HEK293 (cell line): ENCODE results near the gene PAMR1.

Experiments
- CTCF ChIA-PET: fragments of 350-600 bp; formaldehyde crosslinking; extraction: SDS; loops from one replicate; lab custom pipeline; 2021; ENCODE audit warnings: antibody characterized with exemption; lab: Yijun Ruan, JAX
- POLR2A ChIA-PET: fragments of 300-600 bp; formaldehyde crosslinking; extraction: SDS; loops from one replicate; lab custom pipeline; 2020; ENCODE audit warnings: antibody characterized with exemption, inconsistent platforms; lab: Yijun Ruan, JAX
- H3K27ac ChIP-seq: fragments of 200-500 bp; sonication (Bioruptor generic); 2 replicates; pipeline ENCODE4 v1.5.1; 2014; ENCODE audit warnings: low read depth, low read length, control low read depth, inconsistent platforms; ENCODE audit errors: extremely low read depth
- H3K36me3 ChIP-seq, 2 experiments: fragments of 200-500 bp in 1 of 2; sonication (Bioruptor generic) in 1 of 2; 1 replicate in 1 of 2; 2 replicates in 1 of 2; pipeline ENCODE4 v1.5.1; 2014 to 2017; ENCODE audit warnings: inconsistent platforms in 2 of 2, low read length in 2 of 2; ENCODE audit not compliant: control insufficient read depth in 2 of 2, insufficient read depth in 1 of 2
- H3K4me1 ChIP-seq: fragments of 200-500 bp; sonication (Bioruptor generic); 2 replicates; pipeline ENCODE4 v1.5.1; 2014; ENCODE audit warnings: mild to moderate bottlenecking, low read length, inconsistent platforms; ENCODE audit not compliant: control insufficient read depth, insufficient read depth
- H3K4me3 ChIP-seq: 2 replicates; pipeline ENCODE4 v1.5.1; 2011; ENCODE audit warnings: low read depth, mild to moderate bottlenecking, control low read depth, low read length, moderate library complexity
- H3K9me3 ChIP-seq: fragments of 200-500 bp; sonication (Bioruptor generic); 2 replicates; pipeline ENCODE4 v1.5.1; 2014; ENCODE audit warnings: low read depth, low read length, inconsistent platforms; ENCODE audit not compliant: control insufficient read depth, insufficient read depth
- BCL11A ChIP-seq: fragments of 450-650 bp; formaldehyde crosslinking; IDR thresholded peaks from 2 replicates; pipeline ENCODE4 v1.5.1; 2016; ENCODE audit warnings: low read depth, missing biosample characterization, missing genetic modification characterization
- GLIS2 ChIP-seq: fragments of 450-650 bp; formaldehyde crosslinking; IDR thresholded peaks from 2 replicates; pipeline ENCODE4 v1.5.1; 2016; ENCODE audit warnings: missing biosample characterization, missing genetic modification characterization
- SCRT1 ChIP-seq: fragments of 450-650 bp; formaldehyde crosslinking; IDR thresholded peaks from 2 replicates; pipeline ENCODE4 v1.5.1; 2016; ENCODE audit warnings: missing biosample characterization, missing genetic modification characterization, borderline replicate concordance
- ZBTB48 ChIP-seq: fragments of 450-650 bp; formaldehyde crosslinking; IDR thresholded peaks from 2 replicates; pipeline ENCODE4 v1.5.1; 2016; ENCODE audit warnings: missing biosample characterization, missing genetic modification characterization
- ZIC2 ChIP-seq: fragments of 450-650 bp; formaldehyde crosslinking; IDR thresholded peaks from 2 replicates; pipeline ENCODE4 v1.5.1; 2016; ENCODE audit warnings: missing biosample characterization, missing genetic modification characterization
- ZNF214 ChIP-seq: fragments of 450-650 bp; formaldehyde crosslinking; IDR thresholded peaks from 2 replicates; pipeline ENCODE4 v1.5.1; 2017; ENCODE audit warnings: missing biosample characterization, mild to moderate bottlenecking, missing genetic modification characterization, borderline replicate concordance
- ZNF366 ChIP-seq: fragments of 450-650 bp; formaldehyde crosslinking; conservative IDR thresholded peaks from 2 replicates; pipeline ENCODE4 v1.5.1; 2016; ENCODE audit warnings: missing biosample characterization, missing genetic modification characterization
- ZNF473 ChIP-seq: fragments of 450-650 bp; formaldehyde crosslinking; IDR thresholded peaks from 2 replicates; pipeline ENCODE4 v1.5.1; 2017; ENCODE audit warnings: missing biosample characterization, missing genetic modification characterization
- ZNF560 ChIP-seq: fragments of 450-650 bp; formaldehyde crosslinking; IDR thresholded peaks from 2 replicates; pipeline ENCODE4 v1.5.1; 2017; ENCODE audit warnings: missing biosample characterization, missing genetic modification characterization, borderline replicate concordance
- ZNF664 ChIP-seq: fragments of 450-650 bp; formaldehyde crosslinking; IDR thresholded peaks from 2 replicates; pipeline ENCODE4 v1.5.1; 2016; ENCODE audit warnings: missing biosample characterization, missing genetic modification characterization
- TF ChIP-seq, protein P1 (sequence below): fragments of 450-650 bp; formaldehyde crosslinking; IDR thresholded peaks from 2 replicates; pipeline ENCODE4 v1.5.1; 2016; ENCODE audit warnings: missing biosample characterization, missing genetic modification characterization
- TF ChIP-seq, protein P2 (sequence below): fragments of 450-650 bp; formaldehyde crosslinking; IDR thresholded peaks from 2 replicates; pipeline ENCODE4 v1.5.1; 2016; ENCODE audit warnings: missing biosample characterization, missing genetic modification characterization
- TF ChIP-seq, protein P3 (sequence below): fragments of 450-650 bp; formaldehyde crosslinking; IDR thresholded peaks from 2 replicates; pipeline ENCODE4 v1.5.1; 2016; ENCODE audit warnings: missing biosample characterization, missing genetic modification characterization, borderline replicate concordance
- TF ChIP-seq, protein P4 (sequence below): fragments of 450-650 bp; formaldehyde crosslinking; IDR thresholded peaks from 2 replicates; pipeline ENCODE4 v1.5.1; 2016; ENCODE audit warnings: missing biosample characterization, missing genetic modification characterization
- TF ChIP-seq, protein P5 (sequence below): fragments of 450-650 bp; formaldehyde crosslinking; IDR thresholded peaks from 2 replicates; pipeline ENCODE4 v1.5.1; 2016; ENCODE audit warnings: missing biosample characterization, missing genetic modification characterization

Gene PAMR1

GRCh38 chr11:35553021-35553420 lies 27.6 kb upstream of the PAMR1 start:
- POLR2A ChIA-PET, result no interaction called here
- no peaks in the 10 kb centered on the region for H3K9me3 ChIP-seq
- no peak for TF ChIP-seq ZNF560 (tag by site-specific recombination)
- TF ChIP-seq, protein P1, sequence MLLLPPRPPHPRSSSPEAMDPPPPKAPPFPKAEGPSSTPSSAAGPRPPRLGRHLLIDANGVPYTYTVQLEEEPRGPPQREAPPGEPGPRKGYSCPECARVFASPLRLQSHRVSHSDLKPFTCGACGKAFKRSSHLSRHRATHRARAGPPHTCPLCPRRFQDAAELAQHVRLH (tag by site-specific recombination), result no peak
- no peak for TF ChIP-seq GLIS2 (tag by site-specific recombination)
- no peak for TF ChIP-seq ZNF366 (tag by site-specific recombination)
- TF ChIP-seq, protein P2, sequence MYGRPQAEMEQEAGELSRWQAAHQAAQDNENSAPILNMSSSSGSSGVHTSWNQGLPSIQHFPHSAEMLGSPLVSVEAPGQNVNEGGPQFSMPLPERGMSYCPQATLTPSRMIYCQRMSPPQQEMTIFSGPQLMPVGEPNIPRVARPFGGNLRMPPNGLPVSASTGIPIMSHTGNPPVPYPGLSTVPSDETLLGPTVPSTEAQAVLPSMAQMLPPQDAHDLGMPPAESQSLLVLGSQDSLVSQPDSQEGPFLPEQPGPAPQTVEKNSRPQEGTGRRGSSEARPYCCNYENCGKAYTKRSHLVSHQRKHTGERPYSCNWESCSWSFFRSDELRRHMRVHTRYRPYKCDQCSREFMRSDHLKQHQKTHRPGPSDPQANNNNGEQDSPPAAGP (tag by site-specific recombination), result no peak
- no peak for TF ChIP-seq ZNF664 (tag by site-specific recombination)
- TF ChIP-seq SCRT1 (tag by site-specific recombination), result no peak
- TF ChIP-seq ZBTB48, result no peak
- no peak for TF ChIP-seq ZIC2 (tag by site-specific recombination)
- TF ChIP-seq, protein P3, sequence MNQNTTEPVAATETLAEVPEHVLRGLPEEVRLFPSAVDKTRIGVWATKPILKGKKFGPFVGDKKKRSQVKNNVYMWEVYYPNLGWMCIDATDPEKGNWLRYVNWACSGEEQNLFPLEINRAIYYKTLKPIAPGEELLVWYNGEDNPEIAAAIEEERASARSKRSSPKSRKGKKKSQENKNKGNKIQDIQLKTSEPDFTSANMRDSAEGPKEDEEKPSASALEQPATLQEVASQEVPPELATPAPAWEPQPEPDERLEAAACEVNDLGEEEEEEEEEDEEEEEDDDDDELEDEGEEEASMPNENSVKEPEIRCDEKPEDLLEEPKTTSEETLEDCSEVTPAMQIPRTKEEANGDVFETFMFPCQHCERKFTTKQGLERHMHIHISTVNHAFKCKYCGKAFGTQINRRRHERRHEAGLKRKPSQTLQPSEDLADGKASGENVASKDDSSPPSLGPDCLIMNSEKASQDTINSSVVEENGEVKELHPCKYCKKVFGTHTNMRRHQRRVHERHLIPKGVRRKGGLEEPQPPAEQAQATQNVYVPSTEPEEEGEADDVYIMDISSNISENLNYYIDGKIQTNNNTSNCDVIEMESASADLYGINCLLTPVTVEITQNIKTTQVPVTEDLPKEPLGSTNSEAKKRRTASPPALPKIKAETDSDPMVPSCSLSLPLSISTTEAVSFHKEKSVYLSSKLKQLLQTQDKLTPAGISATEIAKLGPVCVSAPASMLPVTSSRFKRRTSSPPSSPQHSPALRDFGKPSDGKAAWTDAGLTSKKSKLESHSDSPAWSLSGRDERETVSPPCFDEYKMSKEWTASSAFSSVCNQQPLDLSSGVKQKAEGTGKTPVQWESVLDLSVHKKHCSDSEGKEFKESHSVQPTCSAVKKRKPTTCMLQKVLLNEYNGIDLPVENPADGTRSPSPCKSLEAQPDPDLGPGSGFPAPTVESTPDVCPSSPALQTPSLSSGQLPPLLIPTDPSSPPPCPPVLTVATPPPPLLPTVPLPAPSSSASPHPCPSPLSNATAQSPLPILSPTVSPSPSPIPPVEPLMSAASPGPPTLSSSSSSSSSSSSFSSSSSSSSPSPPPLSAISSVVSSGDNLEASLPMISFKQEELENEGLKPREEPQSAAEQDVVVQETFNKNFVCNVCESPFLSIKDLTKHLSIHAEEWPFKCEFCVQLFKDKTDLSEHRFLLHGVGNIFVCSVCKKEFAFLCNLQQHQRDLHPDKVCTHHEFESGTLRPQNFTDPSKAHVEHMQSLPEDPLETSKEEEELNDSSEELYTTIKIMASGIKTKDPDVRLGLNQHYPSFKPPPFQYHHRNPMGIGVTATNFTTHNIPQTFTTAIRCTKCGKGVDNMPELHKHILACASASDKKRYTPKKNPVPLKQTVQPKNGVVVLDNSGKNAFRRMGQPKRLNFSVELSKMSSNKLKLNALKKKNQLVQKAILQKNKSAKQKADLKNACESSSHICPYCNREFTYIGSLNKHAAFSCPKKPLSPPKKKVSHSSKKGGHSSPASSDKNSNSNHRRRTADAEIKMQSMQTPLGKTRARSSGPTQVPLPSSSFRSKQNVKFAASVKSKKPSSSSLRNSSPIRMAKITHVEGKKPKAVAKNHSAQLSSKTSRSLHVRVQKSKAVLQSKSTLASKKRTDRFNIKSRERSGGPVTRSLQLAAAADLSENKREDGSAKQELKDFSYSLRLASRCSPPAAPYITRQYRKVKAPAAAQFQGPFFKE (tag by site-specific recombination), result no peak
- no peaks in the 10 kb centered on the region for H3K36me3 ChIP-seq
- CTCF ChIA-PET, result interaction anchor here (0.6 kb wide), 1 partner anchor 57 kb away, joined by 3 read pairs; no protein-coding TSS in a partner anchor
- no peak overlapping the region for H3K27ac ChIP-seq
- no peak overlapping the region for H3K4me3 ChIP-seq
- H3K4me1 ChIP-seq, result 0 out of 2 replicates have a peak, but pooled peaks cover 2% of the 10 kb centered on the region

- H3K4me1 ChIP-seq, result 0 out of 2 replicates have a peak, but pooled peaks cover 2% of the 10 kb centered on the region
- H3K9me3 ChIP-seq, result no peaks in the 10 kb centered on the region
- H3K27ac ChIP-seq, result no peak overlapping the region
- H3K4me3 ChIP-seq, result no peak overlapping the region
- TF ChIP-seq GLIS2 (tag by site-specific recombination) (no peak), BCL11A (tag by site-specific recombination) (no peak), ZNF473 (tag by site-specific recombination) (no peak), ZNF214 (tag by site-specific recombination) (no peak)
- TF ChIP-seq, protein P4, sequence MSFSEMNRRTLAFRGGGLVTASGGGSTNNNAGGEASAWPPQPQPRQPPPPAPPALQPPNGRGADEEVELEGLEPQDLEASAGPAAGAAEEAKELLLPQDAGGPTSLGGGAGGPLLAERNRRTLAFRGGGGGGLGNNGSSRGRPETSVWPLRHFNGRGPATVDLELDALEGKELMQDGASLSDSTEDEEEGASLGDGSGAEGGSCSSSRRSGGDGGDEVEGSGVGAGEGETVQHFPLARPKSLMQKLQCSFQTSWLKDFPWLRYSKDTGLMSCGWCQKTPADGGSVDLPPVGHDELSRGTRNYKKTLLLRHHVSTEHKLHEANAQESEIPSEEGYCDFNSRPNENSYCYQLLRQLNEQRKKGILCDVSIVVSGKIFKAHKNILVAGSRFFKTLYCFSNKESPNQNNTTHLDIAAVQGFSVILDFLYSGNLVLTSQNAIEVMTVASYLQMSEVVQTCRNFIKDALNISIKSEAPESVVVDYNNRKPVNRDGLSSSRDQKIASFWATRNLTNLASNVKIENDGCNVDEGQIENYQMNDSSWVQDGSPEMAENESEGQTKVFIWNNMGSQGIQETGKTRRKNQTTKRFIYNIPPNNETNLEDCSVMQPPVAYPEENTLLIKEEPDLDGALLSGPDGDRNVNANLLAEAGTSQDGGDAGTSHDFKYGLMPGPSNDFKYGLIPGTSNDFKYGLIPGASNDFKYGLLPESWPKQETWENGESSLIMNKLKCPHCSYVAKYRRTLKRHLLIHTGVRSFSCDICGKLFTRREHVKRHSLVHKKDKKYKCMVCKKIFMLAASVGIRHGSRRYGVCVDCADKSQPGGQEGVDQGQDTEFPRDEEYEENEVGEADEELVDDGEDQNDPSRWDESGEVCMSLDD (tag by site-specific recombination), result no peak
- TF ChIP-seq, protein P5, sequence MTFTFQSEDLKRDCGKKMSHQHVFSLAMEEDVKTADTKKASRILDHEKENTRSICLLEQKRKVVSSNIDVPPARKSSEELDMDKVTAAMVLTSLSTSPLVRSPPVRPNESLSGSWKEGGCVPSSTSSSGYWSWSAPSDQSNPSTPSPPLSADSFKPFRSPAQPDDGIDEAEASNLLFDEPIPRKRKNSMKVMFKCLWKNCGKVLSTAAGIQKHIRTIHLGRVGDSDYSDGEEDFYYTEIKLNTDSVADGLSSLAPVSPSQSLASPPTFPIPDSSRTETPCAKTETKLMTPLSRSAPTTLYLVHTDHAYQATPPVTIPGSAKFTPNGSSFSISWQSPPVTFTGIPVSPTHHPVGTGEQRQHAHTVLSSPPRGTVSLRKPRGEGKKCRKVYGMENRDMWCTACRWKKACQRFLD (tag by site-specific recombination), result no peak
- ChIA-PET CTCF (interaction anchor here (0.6 kb wide), 1 partner anchor 58 kb away, joined by 3 read pairs; no protein-coding TSS in a partner anchor), POLR2A (no interaction called here)
- no peaks in the 10 kb centered on the region for H3K36me3 ChIP-seq
Observed at GRCh38 chr11:35552616-35553015, 27.2 kb upstream of the PAMR1 start.
